Right kidney (tissue), 1 donor: ENCODE results near the gene DSCAML1.

Experiments
- DNase-seq: peaks from one replicate; pipeline ENCODE4 v3.0.0-alpha.2; 2016

The DSCAML1 gene

DNA sequence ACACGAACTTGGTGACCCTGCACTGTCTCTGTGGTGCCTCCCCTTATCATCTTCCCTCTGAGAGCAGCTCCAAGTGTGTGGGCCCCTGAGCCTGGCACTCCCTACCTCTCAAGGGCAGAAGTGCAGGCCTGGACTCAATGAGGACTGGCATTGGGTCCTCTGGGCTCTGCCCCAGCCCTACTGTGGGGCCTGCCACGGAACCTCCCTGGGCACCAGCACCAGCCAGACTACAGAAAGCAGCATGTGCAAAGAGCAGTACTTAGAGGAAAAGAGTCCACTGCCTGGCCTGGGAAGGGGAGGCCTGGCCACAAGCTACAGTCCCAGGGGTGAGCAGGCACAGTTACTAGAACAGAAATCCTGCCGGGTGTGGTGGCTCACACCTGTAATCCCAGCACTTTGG lies 222.5 kb downstream of the DSCAML1 start:
- no peak for DNase-seq

DNA sequence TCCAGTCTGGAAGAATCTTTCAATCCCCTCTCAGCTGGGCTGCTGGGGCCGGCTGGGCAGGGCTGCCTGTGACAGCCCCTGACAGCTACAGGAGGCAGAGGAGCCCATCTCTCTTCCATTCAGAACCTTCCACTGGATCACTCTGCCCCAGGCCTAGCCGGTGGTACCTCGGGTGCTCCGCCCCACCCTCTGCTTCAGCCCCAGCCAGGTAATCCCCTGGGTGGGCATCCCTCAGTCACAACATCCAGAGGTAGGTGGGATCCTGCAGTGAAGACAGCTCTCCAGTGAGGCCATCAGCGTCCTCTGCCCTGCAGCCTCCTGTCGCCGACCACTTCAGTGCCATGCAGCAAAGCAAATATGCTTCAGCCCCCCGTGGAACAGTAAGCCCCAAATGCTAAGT lies 223.7 kb downstream of the DSCAML1 start:
- no peak for DNase-seq

- no peak for DNase-seq
Measured at GRCh38 chr11:117572671-117573070, 224.3 kb downstream of the DSCAML1 start.

DNA sequence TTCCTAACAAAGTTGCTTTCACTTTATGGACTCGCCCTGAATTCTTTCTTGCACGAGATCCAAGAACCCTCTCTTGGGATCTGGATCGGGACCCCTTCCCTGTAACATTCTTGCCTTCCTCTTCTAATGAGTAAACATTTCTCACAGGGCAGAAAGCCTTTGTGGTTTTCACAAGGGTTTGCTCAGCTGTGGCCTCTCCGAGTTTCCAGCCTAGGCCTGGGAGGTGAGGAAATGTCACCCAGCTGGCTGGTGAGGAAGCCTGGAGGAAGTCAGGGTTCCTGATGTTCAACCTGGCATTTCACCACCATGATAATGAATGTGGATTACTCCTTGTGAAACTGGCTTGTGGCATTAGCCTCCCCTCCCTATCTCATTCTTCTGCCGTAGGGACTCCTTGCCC lies 224.9 kb downstream of the DSCAML1 start:
- DNase-seq = no peak

GRCh38 chr11:117570701-117571100 lies 226.3 kb downstream of the DSCAML1 start:
- DNase-seq = no peak

GRCh38 chr11:117569911-117570310 lies 227.1 kb downstream of the DSCAML1 start:
- DNase-seq = no peak

- no peak for DNase-seq
Measured at GRCh38 chr11:117565709-117566108, 231.3 kb downstream of the DSCAML1 start.

GRCh38 chr11:117564321-117564720 lies 232.7 kb downstream of the DSCAML1 start:
- no peak for DNase-seq

DNA sequence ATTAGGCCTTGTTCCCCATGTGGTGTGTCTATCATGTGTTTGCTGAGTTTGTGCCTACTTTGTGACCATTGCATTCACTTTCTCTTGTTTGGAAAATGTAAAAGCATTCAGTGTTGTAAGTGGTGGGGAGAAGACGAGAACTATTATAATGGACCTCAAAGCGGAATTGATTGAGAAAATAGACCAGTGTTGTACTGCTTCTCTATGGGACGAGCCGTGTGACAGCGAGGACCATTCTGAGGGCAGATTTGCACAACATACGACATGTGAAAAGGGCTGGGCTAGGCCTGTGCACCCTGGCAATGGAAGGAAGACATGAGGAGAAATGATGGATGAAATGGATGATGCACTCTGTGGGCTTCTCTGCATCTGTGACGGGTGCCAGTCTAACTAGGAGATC lies 233.5 kb downstream of the DSCAML1 start:
- DNase-seq = no peak

DNA sequence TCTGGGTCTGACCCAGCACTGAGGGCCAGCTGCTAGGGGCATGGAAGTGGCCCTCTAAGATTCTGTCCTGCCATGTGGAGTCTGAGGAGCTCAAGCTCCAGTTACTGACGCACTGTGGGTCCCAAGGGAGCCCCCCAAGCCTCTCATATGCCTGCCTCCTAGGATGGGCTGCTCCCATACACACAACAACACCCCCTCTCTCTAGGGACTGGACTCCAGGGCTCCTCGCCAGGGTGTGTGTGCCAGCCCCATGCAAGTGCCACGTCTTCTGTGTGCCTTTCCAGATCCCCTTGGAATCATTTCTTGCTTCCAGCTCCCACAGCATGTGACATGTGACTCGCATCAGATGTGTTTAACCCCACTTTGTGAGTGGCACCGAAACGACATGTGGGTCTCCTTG lies 234.9 kb downstream of the DSCAML1 start:
- no peak for DNase-seq

DNA sequence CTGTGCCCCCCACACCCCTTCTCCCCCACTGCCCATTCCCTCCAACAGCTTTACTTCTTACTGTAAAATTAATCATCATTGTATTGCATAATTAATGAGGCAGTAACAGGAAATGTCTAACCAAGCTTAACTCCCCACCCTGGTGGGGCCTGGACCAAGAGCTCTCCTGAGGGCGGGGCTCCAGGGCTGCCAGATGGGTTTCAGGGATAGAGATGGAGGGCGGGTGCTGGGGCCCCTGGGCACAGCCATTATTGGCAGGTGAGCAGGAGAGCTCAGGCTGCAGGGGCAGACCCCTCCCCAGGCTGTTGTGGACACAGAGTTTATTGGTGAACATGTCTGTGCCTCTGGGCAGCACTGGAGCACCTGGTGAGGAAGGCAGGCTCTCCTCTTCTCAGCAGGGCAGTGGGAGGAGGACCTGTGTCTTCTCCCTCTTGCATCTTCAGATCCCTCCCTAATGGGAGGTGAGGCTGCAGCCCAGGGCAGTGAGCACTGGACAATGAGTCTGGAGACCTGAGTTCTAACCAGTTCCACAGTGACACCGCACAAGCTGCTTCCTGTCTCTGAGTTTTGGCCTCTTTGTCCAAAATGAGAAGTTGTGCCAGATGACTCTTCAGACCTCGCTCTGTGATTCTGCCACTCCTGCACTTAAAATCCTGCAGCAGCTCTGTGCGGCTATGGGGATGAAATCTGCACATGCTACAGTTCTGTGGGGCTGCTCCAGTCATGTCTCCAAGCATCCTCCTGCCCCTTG lies 236.1 kb downstream of the DSCAML1 start:
- DNase-seq = no peak

DNA sequence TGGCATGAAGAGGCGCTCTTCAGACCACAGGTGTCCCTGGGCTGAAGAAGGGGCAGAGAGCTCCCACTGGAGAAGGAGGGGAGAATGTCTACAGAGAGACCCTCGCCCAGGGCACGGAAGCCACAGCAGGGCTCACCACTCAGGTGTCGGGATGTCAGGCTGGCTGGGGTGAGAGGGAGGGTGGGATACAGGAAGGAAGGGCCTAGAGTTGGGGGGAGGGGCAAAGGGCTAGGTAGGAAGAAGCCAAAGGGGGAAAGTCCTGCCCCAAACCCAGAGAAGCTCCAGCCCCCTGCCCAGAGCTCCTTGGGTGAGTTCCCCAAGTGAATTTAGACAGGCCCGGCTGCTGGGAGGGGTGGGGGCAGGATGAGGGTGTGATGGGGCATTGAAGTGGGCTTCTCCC lies 237.3 kb downstream of the DSCAML1 start:
- DNase-seq = no peak

DNA sequence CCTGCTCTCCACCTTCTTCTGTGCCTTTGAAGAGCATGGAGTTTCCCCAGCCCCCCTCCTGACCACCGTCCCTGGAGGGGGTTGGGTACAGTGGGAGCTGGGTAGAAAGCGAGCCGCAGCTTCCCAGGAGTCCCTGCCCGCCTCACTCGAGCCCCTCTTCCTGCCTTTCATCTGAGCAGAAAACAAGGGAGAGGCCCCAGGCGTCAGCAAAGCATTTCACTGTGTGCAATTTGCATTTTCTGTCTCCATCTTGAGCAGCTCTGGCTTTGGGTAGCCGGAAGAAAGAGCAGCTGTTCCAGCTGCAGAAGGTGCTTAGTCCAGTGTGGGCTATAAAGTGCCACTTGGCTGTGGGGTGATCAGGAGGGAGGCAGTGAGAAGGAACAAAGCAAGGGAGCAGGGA lies 239.7 kb downstream of the DSCAML1 start:
- no peak for DNase-seq

GRCh38 chr11:117554601-117555333 lies 242.2 kb downstream of the DSCAML1 start:
- DNase-seq = no peak

DNA sequence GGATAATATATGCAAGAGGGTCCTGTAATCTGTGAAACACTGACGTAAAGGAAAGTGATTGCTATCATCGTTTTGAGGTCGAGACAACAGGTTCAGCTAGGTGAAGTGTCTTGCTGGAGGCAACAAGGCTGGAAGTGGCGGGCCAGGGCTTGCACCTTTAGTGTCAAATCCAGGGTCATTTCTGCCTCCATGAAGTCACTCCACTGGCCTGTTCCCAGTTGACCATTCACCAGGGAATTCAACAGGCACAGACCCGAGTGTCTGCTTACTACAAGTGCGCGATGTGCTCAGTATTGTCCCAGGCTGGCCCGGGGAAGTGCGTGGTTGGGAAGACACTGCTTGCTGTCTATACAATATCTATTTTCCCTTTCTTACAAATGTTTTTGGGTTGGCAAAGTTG lies 244.4 kb downstream of the DSCAML1 start:
- no peak for DNase-seq

- DNase-seq = no peak
Measured at GRCh38 chr11:117551761-117552343, 245.2 kb downstream of the DSCAML1 start.

DNA sequence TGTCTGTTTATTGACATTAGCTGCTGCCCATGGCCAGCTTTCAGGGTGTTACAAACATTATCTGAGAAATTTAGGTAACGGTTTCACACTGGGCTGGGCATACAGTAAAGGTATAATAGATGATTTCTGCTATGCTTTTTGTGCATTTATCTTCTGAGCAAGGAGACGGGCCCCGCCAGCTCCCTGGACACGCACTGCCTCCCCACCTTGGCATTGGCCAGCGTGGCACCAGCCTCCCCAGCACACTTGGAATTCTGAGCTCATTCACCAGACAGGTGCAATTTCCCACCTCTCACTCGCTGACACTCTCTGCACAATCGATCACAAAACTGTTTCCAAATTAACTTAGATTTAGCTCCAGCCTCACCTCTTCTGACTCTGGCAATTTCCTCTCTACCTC lies 246.6 kb downstream of the DSCAML1 start:
- no peak for DNase-seq

DNA sequence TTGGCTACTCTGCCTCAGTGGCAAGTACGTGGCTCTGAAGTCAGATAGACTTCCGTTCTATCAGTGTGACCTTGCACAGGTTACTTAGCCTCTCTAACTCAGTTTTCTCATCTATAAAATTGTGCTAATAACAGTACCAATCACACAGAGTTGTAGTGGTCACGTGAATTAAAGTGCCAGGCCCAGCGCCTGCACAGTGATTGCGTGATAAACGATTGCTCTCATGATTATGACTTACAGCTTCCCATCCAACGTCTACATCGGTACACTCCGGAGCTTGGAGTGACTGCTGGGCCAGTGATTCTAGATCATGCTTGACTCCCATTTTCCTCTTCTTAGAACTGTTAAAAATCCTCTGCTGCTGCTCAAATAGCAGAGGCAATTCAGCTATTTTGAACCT lies 247.6 kb downstream of the DSCAML1 start:
- DNase-seq = no peak

GRCh38 chr11:117548876-117549275 lies 248.1 kb downstream of the DSCAML1 start:
- DNase-seq = no peak

DNA sequence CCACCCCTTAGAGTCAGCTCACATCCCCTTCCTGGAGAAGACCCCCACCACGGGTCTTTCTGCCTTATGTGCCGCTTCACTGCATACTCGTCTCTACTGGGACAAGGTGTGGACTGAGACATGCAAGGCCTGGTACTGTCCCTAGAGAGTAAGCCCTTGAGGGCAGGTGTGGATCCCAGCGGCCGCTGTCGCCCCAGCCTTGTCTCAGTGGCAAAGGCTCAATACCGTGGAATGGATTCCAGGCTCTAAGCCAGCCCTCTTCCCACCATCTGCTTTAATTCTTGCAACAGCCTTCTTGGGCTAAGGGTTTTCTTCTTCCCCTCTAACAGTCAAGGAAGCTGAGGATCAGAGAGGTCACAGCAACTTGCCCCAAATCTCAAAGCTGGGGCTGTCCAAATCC lies 249.1 kb downstream of the DSCAML1 start:
- DNase-seq = no peak

DNA sequence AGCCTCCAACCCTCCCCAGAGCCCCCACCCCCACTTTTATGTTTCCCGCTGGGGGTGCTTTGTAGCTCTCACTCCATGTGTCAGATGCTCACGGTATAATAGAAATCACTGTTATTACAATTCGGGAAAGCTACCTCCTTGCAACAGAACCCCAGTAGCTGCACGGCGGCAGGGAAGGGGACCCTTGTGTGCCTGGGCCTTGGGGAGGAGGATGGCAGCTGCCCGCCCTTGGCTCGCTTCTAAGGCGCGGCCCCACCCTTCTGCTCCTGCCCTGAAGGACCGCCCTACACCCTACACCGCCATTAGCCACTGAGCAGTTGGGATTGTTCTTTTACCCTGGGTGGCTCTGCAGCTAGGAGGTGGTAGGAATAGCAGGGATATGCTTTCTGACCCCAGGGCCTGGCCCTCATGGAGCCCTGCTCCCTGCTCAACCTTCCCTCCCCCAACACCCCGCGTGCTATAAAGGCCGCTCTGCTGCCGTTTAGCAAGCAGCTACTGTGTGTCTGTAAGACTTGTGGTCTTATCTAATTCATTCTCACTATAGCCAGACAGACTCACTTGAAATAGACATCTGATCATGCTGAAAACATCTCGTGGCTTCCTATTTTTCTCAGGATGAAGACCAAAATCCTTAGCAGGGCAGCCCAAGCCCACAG lies 249.7 kb downstream of the DSCAML1 start:
- no peak for DNase-seq

GRCh38 chr11:117546431-117547194 lies 250.4 kb downstream of the DSCAML1 start:
- no peak for DNase-seq
